ENCODE results near the gene KDM5B.

GRCh38 chr1:202825748-202826147 lies 17.5 kb upstream of the KDM5B start:
- no peak for TF ChIP-seq POLR2A (IDR thresholded peaks at IDR 0.05)
- no peak for TF ChIP-seq CTCF (IDR thresholded peaks at IDR 0.05)
- TF ChIP-seq EP300 (IDR thresholded peaks at IDR 0.05; ENCODE audit: low read depth) = no peak

Data from transverse colon (tissue), 3 donors.